Mesenchymal stem cell (in vitro differentiated cells and primary cell): ENCODE results near the gene FARS2.

ENCODE experiments used
- DNase-seq: peaks from one replicate; pipeline ENCODE4 v3.0.0-alpha.2; 2013
- H2AFZ ChIP-seq: one replicate; pipeline ENCODE4 v1.6.1; 2013; ENCODE audit warnings: low read depth, mild to moderate bottlenecking, control low read depth, inconsistent platforms, low read length, moderate library complexity
- H2AK5ac ChIP-seq: 2 replicates; pipeline ENCODE4 v1.6.1; 2013; ENCODE audit warnings: low read length, moderate library complexity, mild to moderate bottlenecking, inconsistent platforms; ENCODE audit not compliant: severe bottlenecking
- H2BK120ac ChIP-seq: one replicate; pipeline ENCODE4 v1.6.1; 2013; ENCODE audit warnings: low read depth, mild to moderate bottlenecking, inconsistent platforms, low read length, moderate library complexity
- H2BK12ac ChIP-seq, 2 experiments: one replicate each; pipeline ENCODE4 v1.6.1; 2013; ENCODE audit warnings: inconsistent platforms in 2 of 2, low read length in 2 of 2, mild to moderate bottlenecking in 2 of 2, moderate library complexity in 2 of 2, control low read depth in 1 of 2
- H2BK15ac ChIP-seq: one replicate; pipeline ENCODE4 v1.6.1; 2013; ENCODE audit warnings: mild to moderate bottlenecking, low read depth, inconsistent platforms; ENCODE audit not compliant: poor library complexity, severe bottlenecking
- H2BK5ac ChIP-seq: 2 replicates; pipeline ENCODE4 v1.6.1; 2013; ENCODE audit warnings: low read depth, mild to moderate bottlenecking, low read length, control low read depth, inconsistent platforms; ENCODE audit not compliant: poor library complexity, severe bottlenecking
- H3K14ac ChIP-seq, 2 experiments: one replicate each; pipeline ENCODE4 v1.6.1; 2013; ENCODE audit warnings: inconsistent platforms in 2 of 2, low read length in 2 of 2, control low read depth in 1 of 2, mild to moderate bottlenecking in 1 of 2, moderate library complexity in 1 of 2
- H3K18ac ChIP-seq, 2 experiments: one replicate each; pipeline ENCODE4 v1.6.1; 2013; ENCODE audit warnings: inconsistent platforms in 2 of 2, low read length in 2 of 2, control low read depth in 1 of 2, low read depth in 1 of 2, mild to moderate bottlenecking in 1 of 2
- H3K23ac ChIP-seq, 2 experiments: one replicate each; pipeline ENCODE4 v1.6.1; 2013; ENCODE audit warnings: inconsistent platforms in 2 of 2, low read length in 2 of 2, mild to moderate bottlenecking in 2 of 2, moderate library complexity in 2 of 2, control low read depth in 1 of 2
- H3K27ac ChIP-seq: 2 replicates; pipeline ENCODE4 v1.5.1; 2013; ENCODE audit warnings: mild to moderate bottlenecking, moderate library complexity, low read length, control low read depth, inconsistent platforms; ENCODE audit not compliant: poor library complexity, severe bottlenecking
- H3K27me3 ChIP-seq, 2 experiments: 2 replicates each; pipeline versions ENCODE4 v1.6.1 to v1.7.0; 2013; ENCODE audit warnings: low read length in 2 of 2, mild to moderate bottlenecking in 2 of 2, moderate library complexity in 2 of 2, control low read depth in 1 of 2, inconsistent platforms in 1 of 2; ENCODE audit not compliant: control insufficient read depth in 1 of 2, insufficient read depth in 1 of 2
- H3K36me3 ChIP-seq, 2 experiments: 2 replicates each; pipeline versions ENCODE4 v1.6.1 to v1.7.0; 2013; ENCODE audit warnings: low read length in 2 of 2, control low read depth in 1 of 2, inconsistent platforms in 1 of 2, low read depth in 1 of 2, mild to moderate bottlenecking in 1 of 2; ENCODE audit not compliant: insufficient read depth in 2 of 2, control insufficient read depth in 1 of 2
- H3K4ac ChIP-seq, 2 experiments: one replicate each; pipeline ENCODE4 v1.6.1; 2013; ENCODE audit warnings: inconsistent platforms in 2 of 2, low read length in 2 of 2, mild to moderate bottlenecking in 2 of 2, moderate library complexity in 2 of 2, control low read depth in 1 of 2, low read depth in 1 of 2
- H3K4me1 ChIP-seq: 2 replicates; pipeline ENCODE4 v1.6.1; 2013; ENCODE audit warnings: low read depth, low read length, control low read depth; ENCODE audit not compliant: control insufficient read depth, insufficient read depth
- H3K4me2 ChIP-seq: 2 replicates; pipeline ENCODE4 v1.6.1; 2013; ENCODE audit warnings: low read length, mild to moderate bottlenecking, inconsistent platforms; ENCODE audit not compliant: poor library complexity, severe bottlenecking
- H3K4me3 ChIP-seq, 2 experiments: 2 replicates each; pipeline versions ENCODE4 v1.5.1 to v1.7.0; 2013; ENCODE audit warnings: low read length in 2 of 2, mild to moderate bottlenecking in 2 of 2, control low read depth in 1 of 2, low read depth in 1 of 2; ENCODE audit not compliant: insufficient read depth in 1 of 2
- H3K79me1 ChIP-seq: replicated peaks from 2 replicates; pipeline ENCODE4 v1.6.1; 2013; ENCODE audit warnings: mild to moderate bottlenecking, control low read depth, low read length, inconsistent platforms; ENCODE audit not compliant: poor library complexity, severe bottlenecking
- H3K9ac ChIP-seq: 2 replicates; pipeline ENCODE4 v1.7.0; 2013; ENCODE audit warnings: mild to moderate bottlenecking, low read length, moderate library complexity
- H3K9me3 ChIP-seq: 2 replicates; pipeline ENCODE4 v1.7.0; 2013; ENCODE audit warnings: mild to moderate bottlenecking, low read length; ENCODE audit not compliant: control insufficient read depth
- H4K8ac ChIP-seq: one replicate; pipeline ENCODE4 v1.6.1; 2013; ENCODE audit warnings: inconsistent platforms, mild to moderate bottlenecking, low read length, moderate library complexity
- H4K91ac ChIP-seq: one replicate; pipeline ENCODE4 v1.6.1; 2013; ENCODE audit warnings: mild to moderate bottlenecking, low read length, inconsistent platforms
- WGBS: methylation state at CpG from one replicate; pipeline ENCODE4 v1.1.7; 2013; ENCODE audit warnings: mixed read lengths; 5-methylcytosine and 5-hydroxymethylcytosine counted together

Gene FARS2

DNA sequence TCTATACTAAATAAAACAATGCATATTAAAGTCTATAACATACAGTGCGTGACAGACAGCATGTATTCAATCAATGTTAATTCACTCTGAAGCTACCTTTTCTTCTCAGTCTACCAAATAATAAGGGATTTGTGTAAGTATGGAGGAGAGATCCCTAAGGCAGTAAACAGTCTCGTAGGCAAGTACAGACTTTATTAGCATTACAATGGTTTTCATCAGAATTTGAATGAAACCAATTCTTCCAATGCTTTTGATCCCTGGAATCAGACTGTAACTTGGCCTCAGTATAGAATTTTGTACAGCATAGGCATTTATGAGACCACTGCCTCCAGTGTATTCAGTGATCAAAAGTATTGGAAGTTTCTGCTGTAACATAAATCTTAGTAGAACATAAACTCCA is 20.1 kb upstream of the FARS2 start:
- Histone ChIP-seq H3K4me1 (no peaks in the 10 kb centered on the region), H3K9ac (no peak overlapping the region), H3K4me3 (no peak overlapping the region), H2BK120ac (no peak overlapping the region), H3K36me3 (peaks cover 13% of the 10 kb centered on the region in 2 experiments), H2BK12ac (no peak overlapping the region), H2BK15ac (no peak overlapping the region), H3K14ac (no peak overlapping the region), H2AK5ac (no peak overlapping the region), H4K91ac (no peak overlapping the region), H3K4ac (no peak overlapping the region), H3K4me2 (no peak overlapping the region), H3K18ac (no peak overlapping the region), H3K23ac (no peak overlapping the region), H3K79me1 (peaks cover 43% of the 10 kb centered on the region), H4K8ac (no peak overlapping the region), H3K27me3 (no peaks in the 10 kb centered on the region), H3K27ac (no peak overlapping the region), H3K9me3 (no peaks in the 10 kb centered on the region), H2AFZ (no peak overlapping the region), H2BK5ac (no peak overlapping the region)
- no peak for DNase-seq
- 100% methylated on average over 1 of the region's 2 CpGs for WGBS

DNA sequence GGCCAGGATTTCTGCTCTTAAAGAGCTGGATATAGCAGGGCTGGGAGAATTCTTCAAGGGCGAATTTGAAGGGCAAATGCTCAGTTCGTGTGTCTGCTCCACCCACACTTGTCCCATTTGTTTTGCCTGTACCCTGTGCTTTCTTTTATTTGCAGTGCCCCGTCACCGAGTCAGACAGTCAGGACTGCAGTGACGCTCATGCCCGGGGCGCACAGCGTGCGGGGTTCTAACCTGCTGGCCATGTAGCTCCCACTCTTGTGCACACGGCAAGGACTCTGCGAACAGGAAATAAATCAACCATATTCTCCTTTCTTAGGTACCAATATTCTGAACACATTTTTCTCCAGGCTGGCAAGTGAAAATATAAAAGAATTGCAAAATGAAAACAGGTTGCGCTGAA is 18.2 kb upstream of the FARS2 start:
- no peak overlapping the region for H2BK12ac ChIP-seq
- H3K23ac ChIP-seq = no peak overlapping the region
- H3K4me1 ChIP-seq = peaks cover 6% of the 10 kb centered on the region
- H3K4me3 ChIP-seq = no peak overlapping the region
- H3K9ac ChIP-seq = no peak overlapping the region
- H3K14ac ChIP-seq = no peak overlapping the region
- peaks cover 39% of the 10 kb centered on the region for H3K79me1 ChIP-seq
- H4K91ac ChIP-seq = no peak overlapping the region
- H3K18ac ChIP-seq = no peak overlapping the region
- H2BK15ac ChIP-seq = no peak overlapping the region
- no peak overlapping the region for H2AK5ac ChIP-seq
- H2BK120ac ChIP-seq = no peak overlapping the region
- H2BK5ac ChIP-seq = no peak overlapping the region
- no peak overlapping the region for H4K8ac ChIP-seq
- WGBS = 98% methylated on average over 11 of the region's 12 CpGs
- DNase-seq = no peak
- no peak overlapping the region for H3K4me2 ChIP-seq
- H2AFZ ChIP-seq = no peak overlapping the region
- H3K36me3 ChIP-seq = peaks cover 13 to 16% of the 10 kb centered on the region in 2 experiments
- no peak overlapping the region for H3K4ac ChIP-seq
- no peak overlapping the region for H3K27ac ChIP-seq
- H3K27me3 ChIP-seq = no peaks in the 10 kb centered on the region
- no peaks in the 10 kb centered on the region for H3K9me3 ChIP-seq

- no peak overlapping the region for H3K14ac ChIP-seq
- H3K9ac ChIP-seq = no peak overlapping the region
- H3K27ac ChIP-seq = no peak overlapping the region
- no peak overlapping the region for H2BK15ac ChIP-seq
- peak overlapping the region in 1 of 2 experiments; percentile 5 for H3K23ac ChIP-seq
- no peak overlapping the region for H2BK120ac ChIP-seq
- H3K18ac ChIP-seq = no peak overlapping the region
- peaks cover 36% of the 10 kb centered on the region for H3K79me1 ChIP-seq
- H3K4me1 ChIP-seq = peaks cover 6% of the 10 kb centered on the region
- no peak overlapping the region for H3K4me2 ChIP-seq
- H4K8ac ChIP-seq = no peak overlapping the region
- no peaks in the 10 kb centered on the region for H3K9me3 ChIP-seq
- peaks cover 10 to 12% of the 10 kb centered on the region in 2 experiments for H3K36me3 ChIP-seq
- no peak overlapping the region for H2BK12ac ChIP-seq
- H2AK5ac ChIP-seq = no peak overlapping the region
- no peaks in the 10 kb centered on the region for H3K27me3 ChIP-seq
- DNase-seq = no peak
- H2BK5ac ChIP-seq = no peak overlapping the region
- H3K4ac ChIP-seq = no peak overlapping the region
- H3K4me3 ChIP-seq = no peak overlapping the region
- WGBS = 86% methylated on average over 12 of the region's 13 CpGs
- no peak overlapping the region for H4K91ac ChIP-seq
- H2AFZ ChIP-seq = no peak overlapping the region
These were observed 14.9 kb upstream of the FARS2 start for GRCh38 chr6:5246141-5247097.

DNA sequence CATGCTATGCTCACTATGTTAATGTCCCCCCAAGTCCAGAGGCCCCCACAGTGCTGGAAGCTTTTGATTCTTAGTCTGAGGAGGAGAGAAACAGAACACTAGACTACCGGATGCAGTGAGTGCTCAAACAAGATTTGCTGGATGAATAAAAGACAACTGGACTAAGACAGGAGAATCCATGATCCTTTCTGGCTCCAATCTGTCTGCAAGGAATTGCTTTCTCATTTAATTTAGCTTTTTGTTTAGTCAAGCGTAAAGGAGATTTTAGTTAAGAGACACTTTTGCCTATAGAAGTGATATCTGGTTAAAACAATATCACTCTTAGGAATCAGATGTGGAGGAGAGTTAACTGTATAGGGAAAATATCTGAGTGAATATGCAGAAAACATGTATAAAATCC is 14.1 kb upstream of the FARS2 start:
- H3K27ac ChIP-seq = no peak overlapping the region
- no peak overlapping the region for H4K8ac ChIP-seq
- H2BK120ac ChIP-seq = no peak overlapping the region
- H2BK12ac ChIP-seq = no peak overlapping the region
- H3K79me1 ChIP-seq = peaks cover 39% of the 10 kb centered on the region
- peaks cover 6% of the 10 kb centered on the region for H3K4me1 ChIP-seq
- no peak overlapping the region for H2AK5ac ChIP-seq
- H3K9ac ChIP-seq = no peak overlapping the region
- no peak overlapping the region for H3K14ac ChIP-seq
- no peak overlapping the region for H4K91ac ChIP-seq
- no peak overlapping the region for H3K4me3 ChIP-seq
- no peak overlapping the region for H3K4ac ChIP-seq
- H2BK5ac ChIP-seq = no peak overlapping the region
- H3K23ac ChIP-seq = no peak overlapping the region
- H3K18ac ChIP-seq = no peak overlapping the region
- H3K27me3 ChIP-seq = no peaks in the 10 kb centered on the region
- no peak overlapping the region for H2AFZ ChIP-seq
- no peaks in the 10 kb centered on the region for H3K9me3 ChIP-seq
- H3K36me3 ChIP-seq = peaks cover 15 to 18% of the 10 kb centered on the region in 2 experiments
- DNase-seq = no peak
- WGBS = 78% methylated on average over 1 of the region's 2 CpGs
- H3K4me2 ChIP-seq = no peak overlapping the region
- H2BK15ac ChIP-seq = no peak overlapping the region
